Measurements from ENCODE around the gene SLC10A7. TPM values are rescaled to one million over a fixed set of nuclear protein-coding genes. Genes with fewer than 3 reads are reported as not detected.

Gene SLC10A7
- total and polyA plus RNA-seq, 2 of the 13 experiments (the other 11 are each of a cell fraction or from before 2014, with no cell fraction given) = 18.5 to 18.8 TPM

GRCh38 chr4:146500216-146500615 is 21.5 kb downstream of the SLC10A7 start:
- intact Hi-C loops (cut with micrococcal nuclease; ENCODE audit: unreplicated experiment) (no loop called here), in situ Hi-C loops (cut with HindIII; ENCODE audit: extremely low pct_ligation_motif_present, low pct_unique_long_range_greater_than_20kb) (no loop called here)
- TF ChIP-seq ZNF263 (CRISPR knock-in tag; IDR thresholded peaks at IDR 0.05) (no peak), KAT8 (CRISPR knock-in tag; IDR thresholded peaks at IDR 0.05) (no peak), EHMT2 (IDR thresholded peaks at IDR 0.05; ENCODE audit: borderline replicate concordance, low read depth, low read length) (no peak)
- TF ChIP-seq, protein P1, sequence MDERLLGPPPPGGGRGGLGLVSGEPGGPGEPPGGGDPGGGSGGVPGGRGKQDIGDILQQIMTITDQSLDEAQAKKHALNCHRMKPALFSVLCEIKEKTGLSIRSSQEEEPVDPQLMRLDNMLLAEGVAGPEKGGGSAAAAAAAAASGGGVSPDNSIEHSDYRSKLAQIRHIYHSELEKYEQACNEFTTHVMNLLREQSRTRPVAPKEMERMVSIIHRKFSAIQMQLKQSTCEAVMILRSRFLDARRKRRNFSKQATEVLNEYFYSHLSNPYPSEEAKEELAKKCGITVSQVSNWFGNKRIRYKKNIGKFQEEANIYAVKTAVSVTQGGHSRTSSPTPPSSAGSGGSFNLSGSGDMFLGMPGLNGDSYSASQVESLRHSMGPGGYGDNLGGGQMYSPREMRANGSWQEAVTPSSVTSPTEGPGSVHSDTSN (CRISPR knock-in tag; IDR thresholded peaks at IDR 0.05) = no peak
- H2AFZ ChIP-seq (ENCODE audit: low read length) = no peak overlapping the region
- no peak for ATAC-seq
- 0 out of 2 replicates have a peak, but pooled peaks cover 6% of the 10 kb centered on the region for H3K4me1 ChIP-seq (ENCODE audit: insufficient read depth, low read length)
- BruUV-seq (replicated peaks) = no TSS peak
- H3K36me3 ChIP-seq (replicated peaks in 1 of 2; ENCODE audit: control insufficient read depth in 1 of 2, insufficient read depth in 2 of 2, low read length in 2 of 2) = no peaks in the 10 kb centered on the region; a peak in 2 of 5 replicates
- 100% methylated on average over 1 of the region's 1 CpG for WGBS (ENCODE audit: low lambda C conversion rate)
- H3K27me3 ChIP-seq (ENCODE audit: control insufficient read depth in 1 of 2, insufficient read depth in 2 of 2, low read length in 2 of 2) = no peaks in the 10 kb centered on the region
- H3K27ac ChIP-seq (ENCODE audit: extremely low read length, insufficient read depth, low read length) = no peak overlapping the region
- no peak overlapping the region for H3K4me3 ChIP-seq (replicated peaks in 1 of 3; ENCODE audit: insufficient read depth in 1 of 3, low read depth in 2 of 3, low read length in 3 of 3)
- no peaks in the 10 kb centered on the region for H3K9me3 ChIP-seq (ENCODE audit: low read length)
- H3K4me2 ChIP-seq (ENCODE audit: low read depth, low read length) = no peak overlapping the region
- no peak for DNase-seq (ENCODE audit: low spot score)
- FAIRE-seq = no peak
- no peak overlapping the region for H3K9ac ChIP-seq (ENCODE audit: insufficient read depth, low read depth, low read length)
- ChIA-PET CTCF (ENCODE audit: low intra/inter-chr PET ratio, low total read pairs) (no interaction called here), POLR2A (no interaction called here)
- H3K79me2 ChIP-seq (ENCODE audit: insufficient read depth, low read length) = no peaks in the 10 kb centered on the region
- no peaks in the 10 kb centered on the region for H4K20me1 ChIP-seq (ENCODE audit: insufficient read depth, low read length)

GRCh38 chr4:146498291-146498690 is 23.4 kb downstream of the SLC10A7 start:
- 0 out of 2 replicates have a peak, but pooled peaks cover 6% of the 10 kb centered on the region for H3K4me1 ChIP-seq (ENCODE audit: insufficient read depth, low read length)
- no peak overlapping the region for H3K27ac ChIP-seq (ENCODE audit: extremely low read length, insufficient read depth, low read length)
- FAIRE-seq (no peak), DNase-seq (ENCODE audit: low spot score) (no peak), ATAC-seq (no peak)
- POLR2A ChIA-PET = no interaction called here
- H3K9me3 ChIP-seq (ENCODE audit: low read length) = no peaks in the 10 kb centered on the region
- in situ Hi-C loops (cut with HindIII; ENCODE audit: extremely low pct_ligation_motif_present, low pct_unique_long_range_greater_than_20kb) = no loop called here
- WGBS (ENCODE audit: low lambda C conversion rate) = 97% methylated on average over 4 of the region's 4 CpGs
- no peak overlapping the region for H3K9ac ChIP-seq (ENCODE audit: insufficient read depth, low read depth, low read length)
- no peaks in the 10 kb centered on the region for H4K20me1 ChIP-seq (ENCODE audit: insufficient read depth, low read length)
- H3K27me3 ChIP-seq (ENCODE audit: control insufficient read depth in 1 of 2, insufficient read depth in 2 of 2, low read length in 2 of 2) = no peaks in the 10 kb centered on the region
- no peaks in the 10 kb centered on the region; a peak in 1 of 5 replicates for H3K36me3 ChIP-seq (replicated peaks in 1 of 2; ENCODE audit: control insufficient read depth in 1 of 2, insufficient read depth in 2 of 2, low read length in 2 of 2)
- CTCF ChIA-PET (ENCODE audit: low intra/inter-chr PET ratio, low total read pairs) = no interaction called here
- H2AFZ ChIP-seq (ENCODE audit: low read length) = no peak overlapping the region
- no TSS peak for BruUV-seq (replicated peaks)
- TF ChIP-seq DNMT1 (CRISPR knock-in tag; IDR thresholded peaks at IDR 0.05) = no peak
- TF ChIP-seq, protein P2, sequence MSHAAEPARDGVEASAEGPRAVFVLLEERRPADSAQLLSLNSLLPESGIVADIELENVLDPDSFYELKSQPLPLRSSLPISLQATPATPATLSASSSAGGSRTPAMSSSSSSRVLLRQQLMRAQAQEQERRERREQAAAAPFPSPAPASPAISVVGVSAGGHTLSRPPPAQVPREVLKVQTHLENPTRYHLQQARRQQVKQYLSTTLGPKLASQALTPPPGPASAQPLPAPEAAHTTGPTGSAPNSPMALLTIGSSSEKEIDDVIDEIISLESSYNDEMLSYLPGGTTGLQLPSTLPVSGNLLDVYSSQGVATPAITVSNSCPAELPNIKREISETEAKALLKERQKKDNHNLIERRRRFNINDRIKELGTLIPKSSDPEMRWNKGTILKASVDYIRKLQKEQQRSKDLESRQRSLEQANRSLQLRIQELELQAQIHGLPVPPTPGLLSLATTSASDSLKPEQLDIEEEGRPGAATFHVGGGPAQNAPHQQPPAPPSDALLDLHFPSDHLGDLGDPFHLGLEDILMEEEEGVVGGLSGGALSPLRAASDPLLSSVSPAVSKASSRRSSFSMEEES (CRISPR knock-in tag; IDR thresholded peaks at IDR 0.05) = no peak
- TF ChIP-seq, protein P3, sequence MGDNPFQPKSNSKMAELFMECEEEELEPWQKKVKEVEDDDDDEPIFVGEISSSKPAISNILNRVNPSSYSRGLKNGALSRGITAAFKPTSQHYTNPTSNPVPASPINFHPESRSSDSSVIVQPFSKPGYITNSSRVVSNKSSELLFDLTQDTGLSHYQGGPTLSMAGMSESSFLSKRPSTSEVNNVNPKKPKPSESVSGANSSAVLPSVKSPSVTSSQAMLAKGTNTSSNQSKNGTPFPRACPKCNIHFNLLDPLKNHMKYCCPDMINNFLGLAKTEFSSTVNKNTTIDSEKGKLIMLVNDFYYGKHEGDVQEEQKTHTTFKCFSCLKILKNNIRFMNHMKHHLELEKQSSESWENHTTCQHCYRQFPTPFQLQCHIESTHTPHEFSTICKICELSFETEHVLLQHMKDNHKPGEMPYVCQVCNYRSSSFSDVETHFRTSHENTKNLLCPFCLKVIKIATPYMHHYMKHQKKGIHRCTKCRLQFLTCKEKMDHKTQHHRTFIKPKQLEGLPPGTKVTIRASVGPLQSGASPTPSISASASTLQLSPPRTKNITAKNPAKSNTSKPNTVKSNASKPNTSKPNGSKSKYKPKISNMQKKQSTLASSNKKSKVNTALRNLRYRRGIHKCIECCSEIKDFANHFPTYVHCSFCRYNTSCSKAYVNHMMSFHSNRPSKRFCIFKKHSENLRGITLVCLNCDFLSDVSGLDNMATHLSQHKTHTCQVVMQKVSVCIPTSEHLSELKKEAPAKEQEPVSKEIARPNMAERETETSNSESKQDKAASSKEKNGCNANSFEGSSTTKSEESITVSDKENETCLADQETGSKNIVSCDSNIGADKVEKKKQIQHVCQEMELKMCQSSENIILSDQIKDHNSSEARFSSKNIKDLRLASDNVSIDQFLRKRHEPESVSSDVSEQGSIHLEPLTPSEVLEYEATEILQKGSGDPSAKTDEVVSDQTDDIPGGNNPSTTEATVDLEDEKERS (CRISPR knock-in tag; IDR thresholded peaks at IDR 0.05) = no peak
- TF ChIP-seq HOXD1 (CRISPR knock-in tag; IDR thresholded peaks at IDR 0.05) = no peak
- TF ChIP-seq ZNF234 (CRISPR knock-in tag; conservative IDR thresholded peaks at IDR 0.05) = no peak
- no peak for TF ChIP-seq ZSCAN25 (CRISPR knock-in tag; IDR thresholded peaks at IDR 0.05)
- TF ChIP-seq DBP (CRISPR knock-in tag; IDR thresholded peaks at IDR 0.05; ENCODE audit: not compliant biosample characterization) = no peak
- H3K79me2 ChIP-seq (ENCODE audit: insufficient read depth, low read length) = no peaks in the 10 kb centered on the region
- H3K4me3 ChIP-seq (replicated peaks in 1 of 3; ENCODE audit: insufficient read depth in 1 of 3, low read depth in 2 of 3, low read length in 3 of 3) = no peak overlapping the region
- H3K4me2 ChIP-seq (ENCODE audit: low read depth, low read length) = no peak overlapping the region
- intact Hi-C loops (cut with micrococcal nuclease; ENCODE audit: unreplicated experiment) = no loop called here

All from HepG2 (cell line).